HG03095 (cell line): ENCODE measurements around the gene DHX32.
"Not testable (repeated sequence)": the region's sequence is repeated elsewhere in the genome, so short reads cannot be mapped to it uniquely, and the experiment has no call there.

Source experiments
- ATAC-seq: cut with Tn5 transposase; IDR thresholded peaks from one replicate; pipeline ENCODE4 v1.9.1; 2021; ENCODE audit warnings: moderate library complexity; ENCODE audit not compliant: unreplicated experiment

DHX32 gene, protein sequence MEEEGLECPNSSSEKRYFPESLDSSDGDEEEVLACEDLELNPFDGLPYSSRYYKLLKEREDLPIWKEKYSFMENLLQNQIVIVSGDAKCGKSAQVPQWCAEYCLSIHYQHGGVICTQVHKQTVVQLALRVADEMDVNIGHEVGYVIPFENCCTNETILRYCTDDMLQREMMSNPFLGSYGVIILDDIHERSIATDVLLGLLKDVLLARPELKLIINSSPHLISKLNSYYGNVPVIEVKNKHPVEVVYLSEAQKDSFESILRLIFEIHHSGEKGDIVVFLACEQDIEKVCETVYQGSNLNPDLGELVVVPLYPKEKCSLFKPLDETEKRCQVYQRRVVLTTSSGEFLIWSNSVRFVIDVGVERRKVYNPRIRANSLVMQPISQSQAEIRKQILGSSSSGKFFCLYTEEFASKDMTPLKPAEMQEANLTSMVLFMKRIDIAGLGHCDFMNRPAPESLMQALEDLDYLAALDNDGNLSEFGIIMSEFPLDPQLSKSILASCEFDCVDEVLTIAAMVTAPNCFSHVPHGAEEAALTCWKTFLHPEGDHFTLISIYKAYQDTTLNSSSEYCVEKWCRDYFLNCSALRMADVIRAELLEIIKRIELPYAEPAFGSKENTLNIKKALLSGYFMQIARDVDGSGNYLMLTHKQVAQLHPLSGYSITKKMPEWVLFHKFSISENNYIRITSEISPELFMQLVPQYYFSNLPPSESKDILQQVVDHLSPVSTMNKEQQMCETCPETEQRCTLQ

DNA sequence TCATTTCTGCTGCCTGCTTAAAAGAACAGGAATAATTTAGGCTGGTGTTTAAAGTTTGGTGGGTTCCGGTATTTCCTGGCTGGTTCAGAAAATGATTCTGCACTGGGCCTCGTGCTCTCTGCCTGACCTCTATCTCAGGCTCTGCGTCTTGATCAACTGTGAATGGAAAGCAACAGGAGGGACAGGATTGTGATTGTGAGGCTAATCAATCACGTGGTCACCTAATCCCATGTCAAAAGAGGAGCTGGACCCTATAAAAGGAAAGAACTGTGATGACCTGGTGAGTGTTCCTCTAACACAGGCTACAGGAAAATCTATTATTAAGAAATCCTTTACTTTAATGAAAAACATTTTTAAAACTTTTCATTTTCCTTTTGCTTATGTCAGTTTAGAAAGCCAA, at the start of gene DHX32:
Gene DHX32, minus strand, starts transcription at position 101 of the 400 bp plus-strand sequence. CDS start 468 bp downstream, outside the sequence.
- ATAC-seq = no peak

DNA sequence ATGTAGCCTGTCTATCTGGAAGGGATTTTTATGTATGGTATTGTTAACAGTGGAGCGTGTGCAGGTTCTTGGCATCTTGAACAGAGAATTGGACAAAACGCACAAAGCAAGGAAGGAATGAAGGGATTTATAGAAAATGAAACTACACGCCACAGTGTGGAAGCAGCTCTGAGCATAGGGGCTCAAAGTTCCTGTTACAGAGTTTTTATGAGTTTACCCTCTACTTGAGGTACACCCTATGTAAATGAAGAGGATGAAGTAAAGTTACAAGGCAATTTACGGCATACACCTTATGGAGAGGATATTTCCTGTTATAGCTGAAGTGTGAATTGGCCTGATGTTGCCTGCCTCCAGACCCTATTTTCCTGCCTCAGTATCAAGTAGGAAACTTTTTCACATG, 48.5 kb upstream of the DHX32 start:
- no peak for ATAC-seq

DNA sequence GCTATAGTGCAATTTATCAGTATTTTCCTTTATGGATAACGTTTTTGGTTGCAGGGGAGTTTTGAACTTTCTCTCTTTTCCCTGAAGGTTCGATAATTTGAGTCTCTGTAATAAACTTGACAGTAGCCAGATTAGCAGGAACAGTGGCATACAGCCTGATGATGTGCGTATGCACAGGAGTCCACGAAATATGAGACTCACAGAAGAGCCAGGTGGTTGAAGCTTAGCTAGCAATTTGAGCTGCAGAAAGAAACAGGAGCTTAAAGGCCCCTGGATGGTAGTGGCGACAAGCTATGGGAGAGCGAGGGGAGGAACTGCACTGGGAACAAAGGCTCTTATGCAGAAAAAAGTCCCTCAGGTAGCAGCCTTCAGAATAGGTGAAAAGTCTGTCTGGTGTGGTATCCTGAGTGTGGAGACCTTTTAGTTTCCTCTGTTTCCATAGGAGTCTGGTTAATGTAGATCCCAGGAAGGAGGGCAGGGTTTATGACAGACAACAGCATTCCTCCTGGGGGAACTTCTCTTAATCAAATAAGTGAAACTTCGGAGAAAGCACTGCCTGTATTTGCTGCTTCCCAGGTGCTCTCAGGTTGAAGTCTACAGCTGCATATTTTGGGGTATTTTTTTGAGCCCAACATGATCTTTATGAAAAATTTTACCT, 48.0 kb upstream of the DHX32 start:
- no peak for ATAC-seq

GRCh38 chr10:125927265-125927664, 46.2 kb upstream of the DHX32 start:
- not testable (repeated sequence) for ATAC-seq

DNA sequence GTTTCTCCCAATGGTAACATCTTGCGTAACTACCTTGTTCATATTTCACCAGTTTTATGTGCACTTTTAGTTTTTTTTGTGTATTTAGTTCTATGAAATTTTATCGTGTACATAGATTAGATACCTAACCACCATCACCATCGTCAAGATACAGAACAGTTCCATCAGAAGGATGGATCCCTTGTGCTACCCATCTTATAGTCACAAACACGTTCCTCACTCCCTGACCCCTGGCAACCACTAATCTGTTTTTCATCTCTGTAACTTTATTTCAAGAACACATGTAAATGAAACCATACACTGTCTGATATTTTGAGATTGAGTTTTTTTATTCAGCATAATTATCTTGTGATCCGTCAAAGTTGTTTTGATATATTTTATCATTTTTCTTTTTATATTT, 45.2 kb upstream of the DHX32 start:
- no peak for ATAC-seq

DNA sequence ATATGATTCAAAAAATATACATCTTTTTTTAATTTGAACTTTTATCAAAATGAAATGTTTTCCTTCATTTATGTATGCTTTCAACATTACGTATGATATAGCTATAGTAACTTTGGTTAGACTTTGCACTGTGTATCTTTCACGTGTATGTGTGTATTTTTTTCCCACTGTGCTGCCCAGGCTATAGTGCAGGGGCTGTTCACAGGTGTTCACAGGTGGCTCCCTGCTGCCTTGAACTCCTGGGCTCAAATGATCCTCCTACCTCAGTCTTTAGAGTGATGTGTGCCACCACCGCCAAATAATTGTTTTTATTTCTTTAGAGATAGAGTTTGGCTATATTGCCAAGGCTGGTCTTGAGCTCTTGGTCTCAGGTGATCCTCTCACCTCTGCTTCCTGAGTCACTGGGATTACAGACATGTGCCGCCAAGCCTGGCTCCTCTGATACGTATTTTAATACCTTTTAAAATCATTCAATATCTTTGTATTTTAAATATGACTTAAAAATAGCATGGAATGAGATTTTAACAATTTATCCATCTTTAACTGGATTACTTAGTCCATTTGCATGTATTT, 44.3 kb upstream of the DHX32 start:
- no peak for ATAC-seq

DNA sequence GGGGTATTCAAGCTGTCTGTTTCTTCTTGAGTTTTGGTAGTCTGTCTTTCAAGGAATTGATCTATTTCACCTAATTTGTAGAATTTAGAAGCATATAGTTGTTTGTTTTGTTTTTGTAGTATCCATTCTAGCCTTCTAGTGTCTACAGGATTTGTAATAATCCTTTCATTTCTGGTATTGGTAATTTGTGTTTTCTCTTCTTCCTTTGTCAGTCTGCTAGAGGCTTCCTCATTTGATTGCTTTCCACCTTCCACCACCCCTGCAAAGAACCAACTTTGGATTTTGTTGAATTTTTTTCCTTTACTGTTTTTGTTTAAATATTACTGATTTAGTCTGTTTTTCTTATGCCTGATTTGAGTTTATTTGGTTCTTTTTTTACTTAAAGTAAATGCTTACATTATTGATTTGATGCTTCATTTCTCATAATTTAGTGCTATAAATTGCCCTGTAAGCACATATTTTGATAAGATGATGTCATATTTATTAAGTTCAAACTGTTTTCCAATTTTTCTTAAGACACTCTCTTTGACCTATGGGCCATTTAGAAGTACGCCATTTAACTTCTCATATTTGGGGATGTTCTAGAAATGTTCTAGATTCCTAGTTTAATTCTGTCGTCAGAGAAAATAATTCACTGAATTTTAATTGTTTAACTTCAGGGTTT, 40.7 kb upstream of the DHX32 start:
- ATAC-seq = not testable (repeated sequence)

DNA sequence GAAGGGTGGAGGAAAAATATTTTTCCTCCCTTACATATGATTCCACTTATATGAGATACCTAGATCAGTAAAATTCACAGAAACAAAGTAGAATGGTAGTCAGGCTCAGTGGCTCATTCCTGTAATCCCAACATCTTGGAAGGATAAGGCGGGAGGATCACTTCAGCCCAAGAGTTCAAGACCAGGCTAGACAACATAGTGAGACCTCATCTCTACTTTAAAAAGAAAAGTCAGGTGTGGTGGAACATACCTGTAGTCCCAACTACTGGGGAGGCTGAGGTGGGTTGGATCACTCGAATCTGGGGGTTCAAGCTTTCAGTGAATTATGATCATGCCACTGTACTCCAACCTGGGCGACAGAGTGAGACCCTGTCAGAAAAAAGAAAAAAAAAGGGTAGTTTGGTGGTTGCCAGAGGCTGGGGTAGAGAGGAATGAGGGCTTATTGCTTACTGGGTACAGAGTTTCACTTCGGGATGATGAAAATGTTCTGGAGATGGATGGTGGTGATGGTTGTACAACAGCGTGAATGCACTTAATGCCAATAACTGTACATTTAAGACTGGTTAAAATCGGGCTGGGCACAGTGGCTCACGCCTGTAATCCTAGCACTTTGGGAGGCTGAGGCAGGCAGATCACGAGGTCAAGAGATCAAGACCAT, 36.7 kb upstream of the DHX32 start:
- not testable (repeated sequence) for ATAC-seq

- ATAC-seq = no peak
These were observed 35.9 kb upstream of the DHX32 start for GRCh38 chr10:125916977-125917376.

DNA sequence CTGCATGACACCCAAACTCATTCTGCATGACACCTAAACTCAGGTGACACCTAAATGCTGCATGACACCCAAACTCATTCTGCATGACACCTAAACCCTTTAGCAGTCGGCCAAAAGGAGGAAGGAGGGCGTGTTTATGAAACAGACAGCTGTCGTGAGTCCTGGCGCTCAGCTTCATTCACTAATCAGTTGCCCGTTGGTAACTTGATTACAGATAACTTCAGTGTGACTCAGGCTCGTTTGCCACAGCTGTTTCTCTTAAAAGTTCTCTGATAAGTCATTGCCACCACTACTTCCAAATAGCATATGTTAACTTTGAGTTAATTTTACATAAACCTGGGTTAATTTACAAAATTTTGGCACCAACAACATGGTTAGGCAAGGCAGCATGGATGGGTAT, 32.2 kb upstream of the DHX32 start:
- not testable (repeated sequence) for ATAC-seq

- no peak for ATAC-seq
These were observed 30.9 kb upstream of the DHX32 start for GRCh38 chr10:125911990-125912389.

DNA sequence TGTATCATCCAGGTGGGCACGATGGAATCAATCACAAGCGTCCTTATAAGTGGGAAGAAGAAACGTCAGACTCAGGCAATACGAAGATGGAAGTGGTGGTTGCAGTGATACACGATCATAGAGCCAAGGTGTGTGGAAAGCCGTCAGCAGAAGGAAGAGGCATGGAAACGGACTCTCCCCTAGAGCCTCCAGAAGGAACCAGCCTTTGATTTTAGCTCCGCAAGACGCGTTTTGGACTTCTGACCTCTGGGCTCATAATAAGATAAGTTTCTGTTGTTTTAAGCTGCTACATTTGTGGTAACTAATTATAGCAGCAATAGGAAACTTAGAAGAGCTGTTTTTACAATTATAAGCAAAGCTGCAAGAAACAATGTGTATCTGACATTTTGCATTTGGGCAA, 30.1 kb upstream of the DHX32 start:
- no peak for ATAC-seq

- ATAC-seq = not testable (repeated sequence)
These were observed 28.4 kb upstream of the DHX32 start for GRCh38 chr10:125909491-125909890.

- not testable (repeated sequence) for ATAC-seq
These were observed 27.7 kb upstream of the DHX32 start for GRCh38 chr10:125908813-125909212.

GRCh38 chr10:125907598-125907997, 26.5 kb upstream of the DHX32 start:
- not testable (repeated sequence) for ATAC-seq

- not testable (repeated sequence) for ATAC-seq
These were observed 24.2 kb upstream of the DHX32 start for GRCh38 chr10:125905069-125905994.

DNA sequence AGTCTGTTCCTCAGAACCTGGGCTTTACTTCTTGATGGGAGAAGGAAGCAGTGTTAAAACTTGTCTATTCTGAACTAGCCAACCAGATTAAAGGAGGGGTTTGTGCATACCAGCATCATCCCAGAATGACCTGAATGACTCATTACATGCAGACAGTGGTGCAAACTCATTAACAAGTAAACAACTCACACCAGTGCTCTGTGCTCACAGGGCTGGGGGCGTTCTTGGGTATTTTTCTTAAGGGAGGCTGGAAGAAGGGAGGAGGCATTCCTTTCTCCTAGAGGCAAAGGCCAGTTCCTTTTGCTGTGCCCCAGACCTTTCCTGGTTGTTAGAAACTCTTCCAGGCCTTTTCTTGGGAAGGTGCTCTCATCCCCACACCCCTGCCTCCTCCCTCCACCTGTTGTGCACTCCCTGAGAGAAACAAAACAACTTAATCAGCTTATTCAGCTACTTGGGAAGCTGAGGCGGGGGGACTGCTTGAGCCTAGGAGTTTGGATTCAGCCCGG, 22.1 kb upstream of the DHX32 start:
- not testable (repeated sequence) for ATAC-seq

DNA sequence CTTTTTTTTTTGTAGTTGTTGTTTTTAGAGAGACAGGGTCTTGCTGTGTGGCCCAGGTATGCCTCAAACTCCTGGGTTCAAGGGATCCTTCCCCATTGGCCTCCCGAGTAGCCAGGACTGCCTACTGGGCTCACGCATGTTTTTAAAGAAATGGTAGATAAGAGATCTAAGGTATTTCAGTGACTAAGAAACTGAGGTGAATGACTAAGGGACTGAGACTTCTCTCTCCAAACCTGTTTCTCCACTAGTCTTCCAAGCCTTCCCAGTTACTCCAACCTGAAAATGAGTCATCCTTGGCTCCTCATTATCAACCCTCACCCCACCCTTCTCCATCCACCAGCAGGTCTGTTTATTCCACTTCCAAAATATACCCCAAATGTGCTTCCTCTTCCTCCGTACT, 19.9 kb upstream of the DHX32 start:
- ATAC-seq = not testable (repeated sequence)

DNA sequence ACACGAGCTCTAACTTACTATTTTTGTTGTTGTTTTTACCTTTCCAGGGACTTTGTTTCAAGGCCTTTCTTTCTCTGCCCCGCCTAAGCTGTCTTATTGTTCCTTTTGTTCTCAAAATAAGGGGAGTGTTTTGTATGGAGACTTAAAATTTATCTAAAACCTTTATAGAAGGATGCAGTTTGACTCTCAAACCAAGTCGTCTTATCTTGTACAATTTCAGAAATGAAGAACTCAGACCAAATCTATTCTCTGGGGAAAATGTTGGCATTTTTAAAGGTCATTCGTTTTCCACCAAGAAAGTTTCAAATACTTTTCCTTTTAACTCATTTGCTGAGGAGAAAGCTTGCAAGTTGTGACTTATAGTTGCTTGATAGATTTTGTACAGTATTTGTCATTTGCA, 16.2 kb upstream of the DHX32 start:
- ATAC-seq = not testable (repeated sequence)
